NCI-H128 (cell line): Measurements from ENCODE around the gene NPHP4.

Experiments used
- DNase-seq: peaks from one replicate; lab custom pipeline; 2025; ENCODE audit not compliant: unreplicated experiment; lab: John Stamatoyannopoulos, UW

The NPHP4 gene

DNA sequence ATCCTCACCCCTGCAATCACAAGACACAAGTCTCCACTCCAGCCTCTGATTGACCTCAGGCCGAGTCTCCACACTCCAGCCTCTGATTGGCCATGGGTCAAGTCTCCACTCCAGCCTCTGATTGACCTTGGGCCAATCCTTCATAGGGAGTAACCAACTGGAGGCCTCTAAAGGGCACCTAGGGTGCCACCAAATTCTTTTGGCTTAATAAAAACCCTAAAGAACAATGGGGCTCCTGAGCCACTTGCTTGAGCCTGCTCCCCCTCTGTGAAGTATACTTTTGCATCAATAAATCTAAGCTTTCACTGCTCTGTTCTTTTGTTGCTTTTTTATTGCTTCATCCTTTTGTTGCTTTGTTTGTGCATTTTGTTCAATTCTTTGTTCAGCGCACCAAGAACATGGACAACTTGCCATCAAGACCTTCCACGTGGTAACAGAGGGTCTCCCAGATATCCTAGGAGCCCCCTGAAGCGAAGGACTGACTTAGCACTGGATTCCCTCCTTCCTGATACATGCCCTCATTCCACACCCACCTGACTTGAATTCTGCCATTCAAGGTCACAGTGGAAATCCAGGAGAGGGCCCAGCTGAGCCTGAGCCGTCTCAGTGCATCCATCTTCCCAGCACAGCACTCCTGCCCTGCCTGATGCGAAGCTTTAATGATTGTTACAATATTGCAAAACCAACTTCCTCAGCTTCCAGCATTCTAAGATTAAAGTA, 152.9 kb downstream of the NPHP4 start:
- no peak for DNase-seq

DNA sequence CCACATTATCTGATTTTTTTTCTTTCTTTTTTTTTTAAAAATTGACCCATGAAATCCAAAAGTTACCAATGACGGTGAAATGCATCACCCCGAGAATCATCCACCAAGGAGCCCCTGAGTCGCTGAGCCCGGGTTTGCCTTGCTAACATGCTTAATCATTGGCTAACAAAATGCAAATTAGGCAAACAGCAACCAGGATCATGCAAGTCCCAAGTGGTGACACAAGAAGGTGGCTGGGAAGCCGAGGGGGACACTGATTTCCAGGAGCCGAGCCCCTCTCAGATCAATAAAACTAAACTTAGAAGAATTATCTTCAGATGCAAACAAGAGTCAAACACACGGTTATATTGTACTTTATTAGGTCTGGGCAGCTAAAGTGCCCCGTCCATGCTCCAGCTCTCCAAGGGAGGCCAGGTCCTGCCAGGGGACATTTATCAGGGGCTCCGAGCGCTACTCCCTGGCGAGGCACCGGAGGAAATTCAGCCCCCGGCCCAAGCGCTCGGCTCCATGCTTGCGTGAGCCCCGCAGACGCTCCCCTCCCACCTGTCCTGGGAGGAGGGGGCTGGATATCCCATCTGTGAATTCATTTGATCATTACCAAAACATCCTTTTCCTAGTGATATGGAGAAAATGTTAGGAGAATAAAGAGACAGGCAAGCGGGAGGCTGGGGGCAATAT, 154.1 kb downstream of the NPHP4 start:
- no peak for DNase-seq

- DNase-seq = no peak
These were observed 155.3 kb downstream of the NPHP4 start for GRCh38 chr1:5836776-5837440.

GRCh38 chr1:5835179-5835562, 157.1 kb downstream of the NPHP4 start:
- DNase-seq = no peak

DNA sequence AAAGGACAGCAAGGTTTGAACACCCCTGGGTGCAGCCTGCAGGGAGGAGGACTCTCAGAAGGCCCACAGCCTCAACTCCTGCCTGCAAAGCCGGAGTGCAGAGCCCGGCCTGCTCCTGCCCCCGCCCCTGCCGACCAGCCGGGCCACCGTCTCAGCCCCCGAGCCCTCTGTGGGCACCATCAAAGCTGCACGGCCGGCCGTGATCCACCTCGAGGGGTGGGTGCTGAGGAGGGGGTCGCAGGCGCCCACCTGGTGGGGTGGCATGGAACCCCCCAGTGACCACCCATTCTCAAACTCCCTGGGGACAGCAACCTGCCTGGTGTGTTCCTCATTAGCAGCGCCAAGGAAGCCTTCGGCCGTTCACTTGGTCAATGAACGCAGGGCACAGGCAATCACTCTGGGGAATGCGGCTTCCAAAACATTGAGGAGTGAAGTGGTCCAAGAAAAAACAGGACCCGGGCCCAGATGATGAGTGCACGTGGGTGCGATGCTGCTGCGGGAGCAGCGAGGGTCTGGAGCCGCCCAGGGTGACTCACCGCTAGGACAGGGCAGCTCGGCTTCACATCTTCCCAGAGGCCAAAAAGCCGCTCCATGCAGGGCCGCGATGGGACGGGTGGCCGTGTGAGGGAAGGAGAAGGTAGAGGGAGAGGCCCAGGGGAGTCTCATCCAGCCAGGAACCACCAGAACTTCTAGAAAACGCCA, 157.6 kb downstream of the NPHP4 start:
- DNase-seq = no peak

DNA sequence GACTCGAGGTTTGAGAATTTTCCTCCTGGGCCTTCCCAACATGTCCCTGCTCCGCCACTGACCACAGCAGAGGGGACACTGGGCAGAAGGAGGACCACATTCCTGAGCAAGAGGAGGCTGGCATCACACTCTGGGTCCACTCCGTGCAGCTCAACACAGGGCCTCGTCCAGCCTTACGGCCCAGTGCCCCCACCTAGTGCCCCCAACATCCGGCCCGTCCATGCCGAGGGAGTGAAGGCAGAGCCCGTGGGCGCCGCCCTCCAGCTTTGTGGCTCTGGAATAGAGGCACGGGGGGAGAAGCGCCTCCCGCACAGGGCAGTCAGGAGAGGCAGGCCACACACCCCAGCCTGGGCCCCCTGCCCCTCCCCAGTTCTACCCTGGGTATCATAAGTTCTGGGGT, 158.3 kb downstream of the NPHP4 start:
- DNase-seq = no peak

GRCh38 chr1:5832916-5833895, 159.0 kb downstream of the NPHP4 start:
- DNase-seq = no peak

DNA sequence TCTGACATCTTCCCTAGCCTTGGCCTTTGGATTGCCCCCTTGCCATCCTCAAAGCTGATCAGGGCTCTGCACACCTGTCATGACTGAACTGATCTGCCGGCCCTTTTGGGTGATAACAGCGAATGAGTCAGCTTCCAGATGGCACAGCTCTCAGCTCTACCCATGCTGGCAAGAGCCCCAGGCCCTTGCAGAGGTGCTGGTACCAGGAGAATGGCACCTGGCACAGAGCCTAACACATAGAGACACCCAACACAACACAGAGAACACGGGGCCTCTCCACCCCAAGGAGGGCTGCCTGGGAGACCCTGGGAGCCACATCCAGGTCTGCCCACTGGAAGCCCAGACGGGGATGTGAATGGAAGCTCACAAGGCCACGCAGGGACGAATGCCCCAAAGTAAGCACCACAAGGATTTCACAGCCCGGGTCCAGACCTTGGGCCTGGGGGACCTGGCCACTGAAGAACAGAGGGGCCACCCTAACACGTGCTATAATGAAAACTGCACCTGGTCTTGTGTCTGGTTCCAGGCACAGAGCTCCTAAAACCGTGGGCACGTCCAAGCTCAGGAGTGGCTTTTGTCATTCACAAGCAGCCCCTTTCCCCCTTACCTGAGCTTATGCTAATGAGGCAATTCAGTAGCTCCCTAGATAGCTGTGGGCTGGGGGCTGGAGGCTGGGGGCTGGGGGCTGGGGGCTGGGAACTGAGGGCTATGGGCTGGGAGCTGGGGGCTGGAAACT, 160.5 kb downstream of the NPHP4 start:
- no peak for DNase-seq

GRCh38 chr1:5830771-5831599, 161.2 kb downstream of the NPHP4 start:
- DNase-seq = no peak

DNA sequence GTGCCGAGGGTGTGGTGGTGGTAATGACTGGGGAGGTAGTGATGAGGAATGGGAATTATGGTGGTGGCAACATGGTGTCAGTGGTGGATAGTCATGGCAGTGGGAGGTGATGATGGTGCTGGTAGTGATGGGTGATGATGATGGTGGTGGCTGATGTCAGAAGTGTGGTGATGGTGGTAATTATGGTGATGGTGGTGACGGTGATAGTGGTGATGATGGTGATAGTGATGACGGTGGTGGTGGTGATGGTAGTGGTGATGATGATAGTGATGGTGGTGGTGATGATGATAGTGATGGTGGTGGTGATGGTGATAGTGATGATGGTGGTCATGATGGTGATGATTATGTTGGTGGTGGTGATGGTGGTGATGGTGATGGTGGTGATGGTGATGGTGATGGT, 162.8 kb downstream of the NPHP4 start:
- DNase-seq = no peak

GRCh38 chr1:5828308-5828935, 163.8 kb downstream of the NPHP4 start:
- DNase-seq = no peak

- DNase-seq = no peak
These were observed 164.7 kb downstream of the NPHP4 start for GRCh38 chr1:5827516-5827915.

DNA sequence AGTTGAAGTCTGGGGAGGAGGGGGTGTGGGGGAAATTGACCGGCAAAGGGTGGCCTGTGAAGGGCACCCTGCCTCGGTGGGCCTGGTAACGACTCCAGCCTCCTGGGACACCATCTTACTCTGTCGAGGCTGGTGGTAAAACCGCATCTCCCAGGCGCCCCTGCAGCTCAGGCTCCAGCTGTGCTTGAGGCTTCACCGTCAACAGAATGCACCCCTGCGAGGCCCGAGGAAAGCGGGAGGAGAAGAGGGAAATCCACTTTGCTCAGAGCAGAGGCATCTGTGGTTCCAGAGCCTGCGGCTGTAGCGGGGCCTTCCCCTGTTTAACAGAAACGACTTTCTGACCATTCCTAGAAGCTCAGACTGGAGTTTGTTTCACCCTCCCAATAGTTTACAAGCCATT, 165.6 kb downstream of the NPHP4 start:
- DNase-seq = no peak

DNA sequence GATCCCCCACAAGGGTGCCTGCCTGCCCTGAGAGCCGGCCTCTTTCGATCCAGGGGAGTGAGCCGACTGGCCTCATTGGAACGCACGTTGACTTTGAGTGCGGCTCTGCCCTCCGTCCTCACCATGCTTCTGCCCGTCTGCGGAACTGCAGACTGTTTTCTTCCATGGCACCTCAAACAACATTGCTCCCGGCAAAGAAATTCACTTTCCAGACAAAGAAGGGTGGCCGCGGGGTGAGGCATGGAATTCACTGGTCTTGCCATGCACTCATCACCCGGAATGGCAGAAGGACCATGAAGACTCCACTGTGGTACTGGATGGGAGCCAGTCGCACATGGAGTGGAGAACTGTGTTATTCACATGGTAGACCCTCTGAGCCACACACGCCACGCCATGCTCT, 169.5 kb downstream of the NPHP4 start:
- DNase-seq = no peak

- DNase-seq = no peak
These were observed 170.0 kb downstream of the NPHP4 start for GRCh38 chr1:5822266-5822665.

DNA sequence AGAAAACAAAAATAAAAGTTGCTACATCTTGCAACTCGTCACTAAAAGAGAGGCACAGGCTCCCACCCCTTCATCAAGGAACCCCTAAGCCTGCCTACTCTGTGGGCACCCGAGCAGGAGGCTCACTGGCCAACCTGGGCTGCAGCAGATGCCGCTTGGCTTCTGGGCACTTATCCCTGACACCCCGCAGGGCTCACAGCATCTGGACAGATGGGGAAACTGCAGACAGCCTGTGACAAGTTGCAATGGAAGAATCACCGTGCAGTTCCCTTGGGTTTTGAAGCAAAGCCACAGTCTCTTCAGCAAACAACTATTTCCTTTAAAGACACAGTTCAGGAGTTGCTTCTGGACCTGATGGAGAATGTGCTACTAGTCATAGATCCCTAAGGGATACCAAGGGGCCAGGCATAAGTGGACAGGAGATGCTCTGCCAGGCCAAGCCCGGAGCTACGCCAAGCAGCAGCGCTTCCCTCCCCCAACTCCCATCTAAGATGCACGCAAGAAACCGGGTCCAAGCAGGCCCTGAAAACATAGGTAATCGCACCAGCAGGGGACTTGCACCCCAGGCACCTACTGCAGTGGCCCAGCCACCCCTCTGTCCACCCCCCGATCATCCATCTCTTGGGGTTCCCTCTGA, 170.6 kb downstream of the NPHP4 start:
- DNase-seq = no peak

DNA sequence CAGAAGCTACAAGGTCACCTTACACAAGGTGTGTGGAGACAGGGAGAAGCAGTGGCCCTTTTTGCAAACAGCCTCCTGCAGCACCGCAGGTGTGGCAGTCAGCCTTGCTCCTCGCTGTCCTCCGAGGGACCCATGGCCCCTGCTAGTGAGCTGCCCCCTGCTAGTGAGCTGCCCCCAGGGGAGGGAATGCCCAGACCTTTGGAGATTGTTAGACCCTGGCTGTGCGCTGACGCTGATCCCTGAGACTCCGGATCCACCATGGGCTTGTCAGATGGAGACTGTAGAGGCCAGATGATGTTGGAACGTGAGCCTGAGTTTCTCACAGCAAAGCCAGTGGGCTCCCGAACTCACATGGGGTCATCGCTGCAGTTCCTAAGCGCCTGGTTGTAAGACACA, 172.2 kb downstream of the NPHP4 start:
- no peak for DNase-seq

DNA sequence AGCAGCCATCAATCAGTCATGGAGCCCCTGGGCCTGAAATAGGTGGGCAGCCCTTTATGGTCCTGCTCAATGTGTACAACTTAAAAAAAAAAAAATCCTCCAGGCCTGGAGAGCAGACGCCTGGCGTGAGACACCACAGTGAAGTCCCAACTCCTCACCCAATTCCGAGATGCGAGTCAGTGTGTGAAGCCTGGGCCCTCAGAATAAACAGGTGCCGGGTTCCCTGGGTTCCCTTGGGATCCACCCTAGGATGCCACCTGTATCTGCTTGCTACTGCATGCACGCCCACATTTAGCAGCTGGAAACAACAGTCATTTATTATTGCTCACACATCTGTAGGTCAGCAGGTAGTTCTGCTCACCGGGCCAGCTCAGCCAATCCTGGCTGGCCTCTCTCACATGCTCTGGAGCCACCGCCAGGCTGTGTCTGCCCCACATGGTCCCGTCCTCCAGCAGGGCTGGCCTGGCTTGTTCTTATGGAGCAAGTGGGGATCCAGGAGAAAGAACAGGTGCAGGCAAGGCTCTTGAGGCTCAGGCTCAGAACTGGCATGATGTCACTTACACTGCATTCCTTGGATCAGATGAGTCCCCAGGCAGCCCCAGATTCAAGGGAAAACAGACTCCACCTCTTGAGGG, 172.7 kb downstream of the NPHP4 start:
- no peak for DNase-seq
